Stomach (tissue), 9 donors: ENCODE data around the gene TIMM10B. TPM values are rescaled to one million over a fixed set of nuclear protein-coding genes. Genes with fewer than 3 reads are reported as not detected.
A peak's percentile ranks its signal among the peaks of the same experiment; 100 is the strongest.

Experiments
- DNase-seq, 2 donors: peaks; one replicate each; pipeline versions ENCODE4 v3.0.0 to v3.0.0-alpha.2; 2013 to 2019
- H3K27ac ChIP-seq, 5 donors: fragments of 200-600 bp in 4 of 5; sonication (generic) in 4 of 5; one replicate each; pipeline ENCODE4 v1.5.1; 2013 to 2019; ENCODE audit warnings: mild to moderate bottlenecking in 1 of 5, moderate library complexity in 1 of 5
- H3K27me3 ChIP-seq, 3 donors: fragments of 200-600 bp; sonication (generic); one replicate each; pipeline ENCODE4 v1.5.1; 2017 to 2019; ENCODE audit warnings: mixed run types in 1 of 3
- H3K36me3 ChIP-seq, 4 donors: fragments of 200-600 bp; sonication (generic); 1 replicate in 3 of 4; 2 replicates in 1 of 4; pipeline ENCODE4 v1.5.1; 2016 to 2019
- H3K4me1 ChIP-seq, 4 donors: fragments of 200-600 bp; sonication (generic); one replicate each; pipeline ENCODE4 v1.5.1; 2016 to 2019
- H3K4me3 ChIP-seq, 4 donors: fragments of 200-600 bp; sonication (generic) in 3 of 4; one replicate each; pipeline ENCODE4 v1.5.1; 2016 to 2019; ENCODE audit warnings: mild to moderate bottlenecking in 1 of 4
- H3K9me3 ChIP-seq, 4 donors: fragments of 200-600 bp; sonication (generic); one replicate each; pipeline ENCODE4 v1.5.1; 2016 to 2019
- CTCF ChIP-seq, 7 experiments: fragments of 450-650 bp in 4 of 7; fragments of 200-600 bp in 3 of 7; sonication (generic) in 3 of 7; IDR thresholded peaks; one replicate each; pipeline ENCODE4 v1.5.1; 2016 to 2019; ENCODE audit warnings: antibody characterized with exemption in 7 of 7, control low read depth in 2 of 7, mild to moderate bottlenecking in 1 of 7
- EP300 ChIP-seq: sonication (generic); formaldehyde crosslinking; IDR thresholded peaks from one replicate; pipeline ENCODE4 v1.6.1; 2017; ENCODE audit warnings: antibody characterized with exemption
- POLR2A ChIP-seq, 4 donors: fragments of 450-650 bp; IDR thresholded peaks; one replicate each; pipeline ENCODE4 v1.6.1; 2016; ENCODE audit warnings: antibody characterized with exemption in 4 of 4, control low read depth in 2 of 4, mild to moderate bottlenecking in 1 of 4, moderate library complexity in 1 of 4
- POLR2AphosphoS5 ChIP-seq, 3 donors: sonication (generic); formaldehyde crosslinking; IDR thresholded peaks; one replicate each; pipeline ENCODE4 v1.6.1; 2016; ENCODE audit warnings: antibody characterized with exemption in 3 of 3
- WGBS, 5 donors: extraction: QIAGEN DNeasy Blood & Tissue Kit in 3 of 5; methylation state at CpG; one replicate each; pipeline versions ENCODE4 v1.1.5 to v1.1.7; 2013 to 2018; 5-methylcytosine and 5-hydroxymethylcytosine counted together
- intact Hi-C: fragments of 100-400 bp; cut with DNase I; formaldehyde crosslinking; loops from one replicate; pipeline ENCODE4 v1.15.1; 2023; ENCODE audit warnings: low total_unique reads
- polyA plus RNA-seq, 3 donors: library from polyadenylated mRNA; stranded (reverse); fragments of 200-250 nt; gene quantifications; one replicate each; pipeline ENCODE4 v1.2.3, GENCODE V29; 2013
- total RNA-seq, 5 donors: library from RNA; depleted of rRNA; stranded (reverse); fragments of >200 nt; gene quantifications; one replicate each; pipeline versions ENCODE4 v1.1.0 to v1.2.3, GENCODE V29; 2014 to 2016
- donor health status: healthy with polysubstance abuse.
- donor health status: Bipolar disorder and iron deficiency.
- donor health status: healthy.

Gene TIMM10B
- total and polyA plus RNA-seq, 8 donors = 9.3 to 103 (median 25.6) TPM

DNA sequence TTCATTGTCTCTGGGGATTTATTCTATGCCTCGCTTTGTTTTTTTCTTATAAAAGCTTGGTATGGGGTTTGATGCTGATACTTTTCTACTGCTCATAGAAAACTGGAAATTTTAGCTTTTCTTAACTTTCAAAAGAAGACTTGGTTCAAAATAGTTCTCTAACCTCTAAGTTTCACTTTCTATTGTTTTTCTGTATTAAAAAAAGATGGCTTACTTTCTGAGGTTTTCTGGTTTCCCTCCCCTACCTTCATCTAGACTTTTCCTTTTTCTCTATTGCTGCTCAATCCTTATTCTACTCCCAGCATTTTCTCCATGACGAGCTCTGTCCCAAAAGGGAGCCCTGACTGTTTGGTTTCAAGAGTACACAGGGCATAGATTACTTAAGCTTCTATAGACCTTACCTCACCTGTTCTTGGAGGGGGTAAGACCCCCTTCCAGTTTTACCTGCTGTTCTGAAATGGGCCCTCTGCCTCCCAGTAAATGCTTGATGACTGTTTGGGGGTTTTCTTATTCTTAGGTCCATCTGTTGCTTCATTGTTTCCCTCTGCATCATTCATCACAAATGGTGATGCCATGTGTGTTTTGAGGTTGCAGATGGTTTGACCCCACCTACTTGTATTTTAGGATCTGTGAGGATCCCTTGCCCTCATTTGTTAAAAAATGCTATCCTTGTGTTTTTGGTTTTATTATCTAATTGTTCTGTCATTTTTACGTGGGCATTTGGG, 45.3 kb downstream of the TIMM10B start:
- Histone ChIP-seq H3K9me3 (no peaks in the 10 kb centered on the region), H3K27ac (no peak overlapping the region), H3K36me3 (peaks cover 0 to 25% (median 19%) of the 10 kb centered on the region in 4 donors), H3K4me1 (no peaks in the 10 kb centered on the region), H3K27me3 (no peaks in the 10 kb centered on the region), H3K4me3 (no peak overlapping the region)
- TF ChIP-seq EP300 (no peak), POLR2A (IDR thresholded peaks at IDR 0.05) (no peak), CTCF (IDR thresholded peaks at IDR 0.05) (no peak), POLR2AphosphoS5 (IDR thresholded peaks at IDR 0.05) (no peak)
- intact Hi-C loops = no loop called here
- 79 to 91% (median 86%) methylated on average over 3 of the region's 3 CpGs for WGBS, 5 donors
- no peak for DNase-seq

- DNase-seq = no peak
- intact Hi-C loops = no loop called here
- Histone ChIP-seq H3K27ac (no peak overlapping the region), H3K4me1 (peaks cover 0 to 4% (median 0%) of the 10 kb centered on the region in 4 donors), H3K27me3 (no peaks in the 10 kb centered on the region), H3K9me3 (no peaks in the 10 kb centered on the region), H3K36me3 (peaks cover 0 to 33% (median 21%) of the 10 kb centered on the region in 4 donors), H3K4me3 (no peak overlapping the region)
- TF ChIP-seq EP300 (no peak), POLR2A (IDR thresholded peaks at IDR 0.05) (no peak)
- 91 to 94% (median 92%) methylated on average over 2 of the region's 2 CpGs for WGBS, 5 donors
Measured at GRCh38 chr11:6529266-6529665, 48.0 kb downstream of the TIMM10B start.

DNA sequence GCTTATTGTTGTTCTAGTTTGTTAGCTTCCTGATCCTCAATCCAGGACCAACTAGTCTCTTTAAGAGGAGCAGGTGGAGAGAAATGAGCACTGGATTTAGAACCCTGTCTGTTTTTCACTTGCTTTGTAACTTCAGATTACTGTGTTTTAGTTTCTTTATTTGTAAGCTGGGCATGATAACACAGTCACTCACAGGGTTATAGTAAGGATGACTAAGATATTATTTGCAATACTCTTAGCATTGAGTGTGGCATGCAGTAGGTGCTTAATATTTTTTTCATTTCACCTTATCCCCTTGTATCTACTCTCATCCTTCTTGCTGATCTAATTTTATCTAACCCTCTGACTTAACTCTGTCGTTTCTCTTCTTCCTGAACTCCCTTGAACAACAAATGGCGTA, 49.5 kb downstream of the TIMM10B start:
- Histone ChIP-seq H3K36me3 (peaks cover 0 to 35% (median 24%) of the 10 kb centered on the region in 4 donors), H3K9me3 (no peaks in the 10 kb centered on the region), H3K4me1 (peaks cover 0 to 4% (median 0%) of the 10 kb centered on the region in 4 donors), H3K4me3 (no peak overlapping the region), H3K27ac (no peak overlapping the region), H3K27me3 (no peaks in the 10 kb centered on the region)
- 89 to 97% (median 91%) methylated on average over 2 of the region's 2 CpGs for WGBS, 5 donors
- intact Hi-C loops = loop anchor here (10.0 kb wide), 2 partner anchors 144 to 174 kb away; no protein-coding TSS in a partner anchor
- TF ChIP-seq EP300 (no peak), POLR2A (IDR thresholded peaks at IDR 0.05) (no peak), POLR2AphosphoS5 (IDR thresholded peaks at IDR 0.05) (no peak), CTCF (IDR thresholded peaks at IDR 0.05) (no peak)
- DNase-seq = no peak

DNA sequence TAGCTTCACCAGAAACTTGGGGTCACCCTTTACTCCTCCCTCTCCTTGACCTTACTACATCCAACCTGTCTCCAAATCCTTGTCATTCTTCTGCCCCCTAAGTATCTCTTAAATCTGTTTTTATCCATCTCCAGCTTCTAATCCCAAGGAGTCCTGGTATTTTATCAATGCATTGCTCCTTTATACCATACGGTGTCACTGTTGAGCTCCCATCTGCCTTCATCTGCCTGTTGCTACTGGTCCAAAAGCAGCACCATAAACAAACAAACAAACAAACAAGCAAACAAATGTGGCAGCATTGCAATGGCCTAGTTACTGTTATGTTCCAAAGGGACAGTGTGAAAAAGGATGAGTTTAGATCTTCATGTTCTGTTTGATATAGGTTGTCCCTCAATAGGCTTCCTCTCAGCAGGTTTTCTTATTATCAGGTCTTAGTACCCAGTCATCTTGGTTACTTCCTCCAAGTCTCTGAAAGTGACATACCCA, 50.0 kb downstream of the TIMM10B start:
- Histone ChIP-seq H3K4me1 (peaks cover 0 to 4% (median 0%) of the 10 kb centered on the region in 4 donors), H3K36me3 (peaks cover 0 to 35% (median 24%) of the 10 kb centered on the region in 4 donors), H3K27ac (no peak overlapping the region), H3K9me3 (no peaks in the 10 kb centered on the region), H3K4me3 (no peak overlapping the region), H3K27me3 (no peaks in the 10 kb centered on the region)
- TF ChIP-seq CTCF (IDR thresholded peaks at IDR 0.05) = peak in 5 of 7 experiments; percentile 50 to 91 (median 68)
- no peak for TF ChIP-seq POLR2A (IDR thresholded peaks at IDR 0.05)
- TF ChIP-seq POLR2AphosphoS5 (IDR thresholded peaks at IDR 0.05) = peak in 1 of 3 donors; percentile 29
- no peak for TF ChIP-seq EP300
- intact Hi-C loops = loop anchor here (10.0 kb wide), 2 partner anchors 143 to 173 kb away; no protein-coding TSS in a partner anchor
- WGBS, 5 donors = 0 to 8% (median 3%) methylated on average over 1 of the region's 1 CpG
- DNase-seq = peak in 1 of 2 donors; percentile 78

Other genes starting within 250 kb of the TIMM10B start
- gene FHIP1B, start 246.9 kb upstream of the TIMM10B start, total RNA-seq = 100 to 1,000 TPM in 2 of 5 donors, 10 to 100 TPM in 3; 22.9 to 324 (median 44.6) TPM
- gene FHIP1B, start 246.9 kb upstream of the TIMM10B start, polyA plus RNA-seq = 10 to 100 TPM; 17.0 to 32.1 (median 19.6) TPM
- not detected for gene CNGA4, start 242.4 kb upstream of the TIMM10B start, total RNA-seq
- gene CNGA4, start 242.4 kb upstream of the TIMM10B start, polyA plus RNA-seq = under 1 TPM in 1 of 3 donors, not detected in 2; 0.08 TPM
- gene CCKBR, start 221.7 kb upstream of the TIMM10B start, total RNA-seq = 10 to 100 TPM in 4 of 5 donors, not detected in 1; 17.5 to 47.8 (median 30.2) TPM
- 10 to 100 TPM in 1 of 3 donors, 1 to 10 TPM in 2; 6.5 to 11.5 (median 7.5) TPM for gene CCKBR, start 221.7 kb upstream of the TIMM10B start, polyA plus RNA-seq
- 100 to 1,000 TPM in 1 of 5 donors, 10 to 100 TPM in 4; 12.8 to 166 (median 22.9) TPM for gene CAVIN3, start 161.0 kb upstream of the TIMM10B start, total RNA-seq
- gene CAVIN3, start 161.0 kb upstream of the TIMM10B start, polyA plus RNA-seq = 100 to 1,000 TPM in 1 of 3 donors, 10 to 100 TPM in 2; 51.1 to 119 (median 68.4) TPM
- 10 to 100 TPM in 3 of 5 donors, 1 to 10 TPM in 2; 7.6 to 66.9 (median 31.4) TPM for gene SMPD1, start 91.0 kb upstream of the TIMM10B start, total RNA-seq
- gene SMPD1, start 91.0 kb upstream of the TIMM10B start, polyA plus RNA-seq = 10 to 100 TPM; 16.0 to 20.2 (median 16.9) TPM
- 10 to 100 TPM; 19.4 to 60.1 (median 26.6) TPM for gene APBB1, start 62.4 kb upstream of the TIMM10B start, total RNA-seq
- gene APBB1, start 62.4 kb upstream of the TIMM10B start, polyA plus RNA-seq = 10 to 100 TPM; 18.8 to 22.8 (median 19.5) TPM
- gene HPX, start 40.5 kb upstream of the TIMM10B start, total RNA-seq = 10 to 100 TPM in 1 of 5 donors, not detected in 4; 27.2 TPM
- 1 to 10 TPM in 2 of 3 donors, under 1 TPM in 1; 0.31 to 2.0 (median 1.5) TPM for gene HPX, start 40.5 kb upstream of the TIMM10B start, polyA plus RNA-seq
- 100 to 1,000 TPM in 1 of 5 donors, 10 to 100 TPM in 4; 10.9 to 474 (median 34.2) TPM for gene TRIM3, start 7.6 kb upstream of the TIMM10B start, total RNA-seq
- 10 to 100 TPM; 12.8 to 50.1 (median 16.7) TPM for gene TRIM3, start 7.6 kb upstream of the TIMM10B start, polyA plus RNA-seq
- gene ARFIP2, start 170 bp upstream of the TIMM10B start, total RNA-seq = 10 to 100 TPM; 44.0 to 91.1 (median 76.4) TPM
- gene ARFIP2, start 170 bp upstream of the TIMM10B start, polyA plus RNA-seq = 10 to 100 TPM; 44.8 to 69.7 (median 52.0) TPM
- 10 to 100 TPM; 10.6 to 45.1 (median 24.0) TPM for gene DNHD1, start 15.8 kb downstream of the TIMM10B start, total RNA-seq
- 1 to 10 TPM; 1.8 to 4.8 (median 2.6) TPM for gene DNHD1, start 15.8 kb downstream of the TIMM10B start, polyA plus RNA-seq
- 10 to 100 TPM in 2 of 5 donors, 1 to 10 TPM in 3; 1.8 to 22.6 (median 7.6) TPM for gene RRP8, start 122.1 kb downstream of the TIMM10B start, total RNA-seq
- gene RRP8, start 122.1 kb downstream of the TIMM10B start, polyA plus RNA-seq = 10 to 100 TPM; 16.5 to 23.1 (median 18.0) TPM
- gene ILK, start 122.3 kb downstream of the TIMM10B start, total RNA-seq = 100 to 1,000 TPM in 4 of 5 donors, 10 to 100 TPM in 1; 60.0 to 308 (median 123) TPM
- 100 to 1,000 TPM; 123 to 138 (median 124) TPM for gene ILK, start 122.3 kb downstream of the TIMM10B start, polyA plus RNA-seq
- 100 to 1,000 TPM in 4 of 5 donors, 10 to 100 TPM in 1; 15.8 to 234 (median 163) TPM for gene TAF10, start 130.7 kb downstream of the TIMM10B start, total RNA-seq
- gene TAF10, start 130.7 kb downstream of the TIMM10B start, polyA plus RNA-seq = 100 to 1,000 TPM; 115 to 160 (median 154) TPM
- gene TPP1, start 137.9 kb downstream of the TIMM10B start, total RNA-seq = 100 to 1,000 TPM in 1 of 5 donors, 10 to 100 TPM in 4; 45.9 to 213 (median 91.5) TPM
- 10 to 100 TPM; 11.9 to 32.8 (median 26.1) TPM for gene TPP1, start 137.9 kb downstream of the TIMM10B start, polyA plus RNA-seq
- gene DCHS1, start 174.3 kb downstream of the TIMM10B start, total RNA-seq = 10 to 100 TPM in 4 of 5 donors, 1 to 10 TPM in 1; 9.9 to 22.8 (median 17.4) TPM
- gene DCHS1, start 174.3 kb downstream of the TIMM10B start, polyA plus RNA-seq = 1 to 10 TPM in 2 of 3 donors, under 1 TPM in 1; 0.76 to 2.6 (median 1.6) TPM
- 100 to 1,000 TPM in 1 of 5 donors, 10 to 100 TPM in 3, 1 to 10 TPM in 1; 9.0 to 148 (median 20.4) TPM for gene MRPL17, start 201.8 kb downstream of the TIMM10B start, total RNA-seq
- gene MRPL17, start 201.8 kb downstream of the TIMM10B start, polyA plus RNA-seq = 10 to 100 TPM; 43.2 to 52.2 (median 49.4) TPM